HEK293T (cell line): Measurements from ENCODE around the gene PRLH.

Experiments used
- ARNT ChIP-seq: fragments of 450-650 bp; IDR thresholded peaks from 2 replicates; pipeline ENCODE4 v1.6.1; 2017; ENCODE audit warnings: mild to moderate bottlenecking
- ELF4 ChIP-seq: fragments of 450-650 bp; IDR thresholded peaks from 2 replicates; pipeline ENCODE4 v1.6.1; 2017; ENCODE audit warnings: antibody characterized with exemption
- FOXA1 ChIP-seq: fragments of 450-650 bp; IDR thresholded peaks from 2 replicates; pipeline ENCODE4 v1.6.1; 2016; ENCODE audit warnings: mild to moderate bottlenecking
- FOXK2 ChIP-seq: fragments of 450-650 bp; IDR thresholded peaks from 2 replicates; pipeline ENCODE4 v1.6.1; 2016; ENCODE audit warnings: mild to moderate bottlenecking
- FOXM1 ChIP-seq: fragments of 450-650 bp; IDR thresholded peaks from 2 replicates; pipeline ENCODE4 v1.6.1; 2017; ENCODE audit warnings: mild to moderate bottlenecking, borderline replicate concordance
- NFRKB ChIP-seq: fragments of 450-650 bp; IDR thresholded peaks from 2 replicates; pipeline ENCODE4 v1.6.1; 2016; ENCODE audit warnings: mild to moderate bottlenecking, moderate library complexity
- SP1 ChIP-seq: fragments of 450-650 bp; IDR thresholded peaks from 2 replicates; pipeline ENCODE4 v1.6.1; 2017
- SUZ12 ChIP-seq: fragments of 450-650 bp; IDR thresholded peaks from 2 replicates; pipeline ENCODE4 v1.6.1; 2016; ENCODE audit warnings: mild to moderate bottlenecking
- TARDBP ChIP-seq: fragments of 450-650 bp; IDR thresholded peaks from 2 replicates; pipeline ENCODE4 v1.6.1; 2016

DNA sequence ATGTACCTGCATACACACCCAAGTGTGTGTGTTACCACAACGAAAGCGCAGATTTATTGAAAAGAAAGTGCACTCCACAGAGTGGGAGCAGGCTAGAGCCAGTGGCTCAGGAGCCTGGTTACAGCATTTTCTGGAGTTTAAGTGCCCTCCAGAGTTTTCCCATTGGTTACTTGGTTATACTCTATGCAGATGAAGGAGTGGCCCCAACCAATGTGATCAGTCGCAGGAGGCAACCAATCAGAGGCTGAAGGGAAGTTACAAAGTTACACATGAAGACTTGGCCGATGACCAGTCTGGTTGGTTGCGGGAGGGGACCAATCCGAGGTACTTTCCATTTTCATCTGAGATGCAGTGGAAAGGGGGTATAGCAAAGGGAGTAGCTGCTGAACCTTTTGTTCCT, 13.5 kb upstream of the PRLH start:
- TF ChIP-seq FOXK2 (no peak), FOXM1 (no peak), ARNT (no peak), TARDBP (no peak), NFRKB (no peak), FOXA1 (no peak), ELF4 (no peak), SP1 (no peak), SUZ12 (no peak)
